GM19240 (cell line): ENCODE measurements around the gene TSFM.

Source experiments
- DNase-seq: peaks from one replicate; pipeline ENCODE4 v3.0.0; 2011; ENCODE audit warnings: low spot score; ENCODE audit not compliant: insufficient read length

Gene TSFM

GRCh38 chr12:57782608-57783465 lies at the start of gene TSFM:
TSS of gene TSFM (plus strand) at chr12:57782787. CDS start at chr12:57782802, 15 bp downstream.
- peak; percentile 50 for DNase-seq

- no peak for DNase-seq
Observed at GRCh38 chr12:57733928-57734327, 48.7 kb upstream of the TSFM start.

GRCh38 chr12:57734591-57734990 lies 48.0 kb upstream of the TSFM start:
- DNase-seq: no peak

GRCh38 chr12:57735198-57735855 lies 47.3 kb upstream of the TSFM start:
- no peak for DNase-seq

- DNase-seq: no peak
Observed at GRCh38 chr12:57735952-57736740, 46.4 kb upstream of the TSFM start.

- DNase-seq: no peak
Observed at GRCh38 chr12:57736741-57737466, 45.7 kb upstream of the TSFM start.

GRCh38 chr12:57737467-57738460 lies 44.8 kb upstream of the TSFM start:
- no peak for DNase-seq

GRCh38 chr12:57738661-57739237 lies 43.8 kb upstream of the TSFM start, which contains the start of gene AGAP2:
TSS of gene AGAP2 (minus strand) at chr12:57738742. CDS start at chr12:57738246, 496 bp downstream.
- DNase-seq: no peak

GRCh38 chr12:57739387-57739786 lies 43.2 kb upstream of the TSFM start:
- DNase-seq: no peak

GRCh38 chr12:57739914-57740538 lies 42.6 kb upstream of the TSFM start:
- DNase-seq: no peak

GRCh38 chr12:57740656-57741412 lies 41.8 kb upstream of the TSFM start:
- DNase-seq: peak; percentile 88

GRCh38 chr12:57741413-57741789 lies 41.2 kb upstream of the TSFM start:
- DNase-seq: no peak

- peak; percentile 89 for DNase-seq
Observed at GRCh38 chr12:57741844-57742738, 40.5 kb upstream of the TSFM start.

- DNase-seq: no peak
Observed at GRCh38 chr12:57743769-57744168, 38.8 kb upstream of the TSFM start.

GRCh38 chr12:57744194-57744776 lies 38.3 kb upstream of the TSFM start:
- DNase-seq: no peak

GRCh38 chr12:57744777-57745484 lies 37.7 kb upstream of the TSFM start, which contains the start of gene TSPAN31:
TSS of gene TSPAN31 (plus strand) at chr12:57745039. CDS start at chr12:57745155, 116 bp downstream.
- peak; percentile 88 for DNase-seq
